GDM1 (cell line): ENCODE results near the gene CD247.

Source experiments
- DNase-seq: peaks from one replicate; lab custom pipeline; 2025; lab: John Stamatoyannopoulos, UW

CD247 gene

DNA sequence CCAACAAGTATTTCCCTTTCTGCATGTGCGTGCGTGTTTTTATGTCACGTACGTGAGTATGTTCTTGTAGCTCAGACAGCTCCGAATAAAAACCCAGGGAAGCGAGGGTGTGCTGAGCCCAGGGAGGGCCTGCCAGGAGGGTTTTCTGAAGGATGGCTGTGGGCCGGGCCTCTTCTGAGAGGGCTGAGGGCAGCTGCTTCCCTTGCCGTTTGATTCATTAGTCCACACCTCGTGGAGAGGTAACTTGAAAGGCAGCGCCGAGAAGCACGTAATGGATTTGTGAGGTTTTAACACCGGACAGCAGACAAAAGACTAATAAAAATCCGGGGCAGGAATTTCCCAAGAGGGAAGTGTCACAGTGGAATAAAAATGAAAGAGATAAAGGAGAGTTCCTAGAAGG, 29.5 kb downstream of the CD247 start:
- no peak for DNase-seq

GRCh38 chr1:167487614-167488013, 30.7 kb downstream of the CD247 start:
- DNase-seq, result no peak

- DNase-seq, result no peak
Observed at GRCh38 chr1:167486090-167486824, 32.1 kb downstream of the CD247 start.

DNA sequence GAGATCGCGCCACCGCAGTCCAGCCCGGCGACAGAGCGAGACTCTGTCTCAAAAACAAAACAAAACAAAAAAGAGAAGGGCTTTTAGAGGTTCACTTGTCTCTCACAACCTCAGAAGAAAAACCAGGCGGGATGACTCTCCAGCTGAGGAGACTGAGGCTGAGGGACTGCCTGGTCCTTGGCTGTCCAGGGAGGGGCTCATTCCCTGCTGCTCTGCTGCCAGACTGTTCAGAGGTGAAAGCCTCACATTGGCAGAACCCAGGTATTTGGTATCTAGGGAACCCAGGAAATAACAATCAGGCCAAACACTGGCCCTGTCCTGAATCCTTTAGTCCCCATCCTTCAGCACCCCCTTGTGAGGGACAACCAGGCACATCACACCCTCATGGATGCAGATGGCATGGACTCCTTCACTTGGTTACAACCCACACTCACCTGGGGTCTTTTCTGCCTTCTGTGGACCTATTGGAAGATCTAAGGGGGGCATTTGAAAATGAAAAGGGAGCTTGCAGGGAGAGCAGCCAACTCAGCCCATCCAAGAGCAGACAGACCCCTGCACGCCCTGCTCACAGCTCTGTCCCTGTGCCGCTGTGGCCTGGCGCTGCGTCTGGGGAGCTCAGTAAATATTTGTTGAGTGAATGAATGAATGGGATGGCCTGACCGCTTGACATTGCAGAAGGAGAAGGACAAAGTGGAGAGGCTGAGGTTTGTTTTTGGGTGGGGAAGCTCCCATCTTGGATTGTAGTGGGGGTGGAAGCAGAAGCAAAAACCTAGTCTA, 33.4 kb downstream of the CD247 start:
- DNase-seq, result no peak

GRCh38 chr1:167483790-167484189, 34.5 kb downstream of the CD247 start:
- DNase-seq, result no peak

DNA sequence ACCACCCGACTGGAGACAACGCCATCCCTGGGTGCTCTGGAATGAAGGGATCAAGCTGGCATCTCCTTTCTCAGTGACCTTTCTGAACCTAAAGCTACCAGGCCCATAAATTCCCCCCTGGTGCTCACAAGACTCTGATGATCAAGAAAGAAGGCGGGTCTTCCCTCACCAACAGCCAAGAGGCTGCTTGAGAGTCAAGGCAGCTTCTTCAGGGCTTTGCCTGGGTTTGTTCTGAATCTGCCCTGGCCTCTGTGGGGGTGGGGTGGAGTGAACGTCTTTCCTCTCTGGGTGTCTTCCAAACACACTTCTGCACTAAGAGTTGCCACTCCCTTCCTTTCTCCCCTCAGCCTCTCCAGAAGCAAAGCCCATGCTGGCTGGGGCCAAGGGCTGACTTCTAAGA, 36.1 kb downstream of the CD247 start:
- no peak for DNase-seq

DNA sequence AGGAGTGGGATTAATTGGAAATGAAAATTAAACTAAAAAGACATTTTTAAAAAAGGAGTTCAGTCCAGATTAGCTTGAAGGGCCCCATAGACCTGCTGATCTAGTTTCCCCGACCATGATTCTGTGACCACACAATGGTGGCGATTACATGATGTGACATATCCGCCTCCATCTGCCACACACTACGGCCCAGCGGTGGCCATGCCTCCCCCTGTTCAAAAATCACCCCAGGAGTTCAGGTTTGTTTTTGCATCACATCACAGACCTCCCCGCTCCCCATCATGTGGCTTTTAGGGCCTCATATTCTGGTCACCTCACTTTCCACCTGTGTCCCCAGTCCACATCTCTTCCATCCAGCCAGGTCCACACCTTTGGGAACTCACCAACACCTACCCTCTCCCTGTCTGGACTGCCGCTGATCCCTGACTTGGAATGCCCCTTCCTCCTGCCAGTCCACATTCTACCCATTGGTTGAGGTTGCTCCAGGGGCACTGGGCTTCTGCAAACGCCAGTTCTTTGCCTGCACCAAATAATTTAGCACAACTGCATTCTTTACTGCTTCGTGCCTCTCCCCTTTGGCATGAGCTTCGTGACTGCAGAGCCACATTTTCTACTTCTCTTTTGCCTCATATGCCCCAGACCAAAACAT, 38.9 kb downstream of the CD247 start:
- DNase-seq, result no peak

DNA sequence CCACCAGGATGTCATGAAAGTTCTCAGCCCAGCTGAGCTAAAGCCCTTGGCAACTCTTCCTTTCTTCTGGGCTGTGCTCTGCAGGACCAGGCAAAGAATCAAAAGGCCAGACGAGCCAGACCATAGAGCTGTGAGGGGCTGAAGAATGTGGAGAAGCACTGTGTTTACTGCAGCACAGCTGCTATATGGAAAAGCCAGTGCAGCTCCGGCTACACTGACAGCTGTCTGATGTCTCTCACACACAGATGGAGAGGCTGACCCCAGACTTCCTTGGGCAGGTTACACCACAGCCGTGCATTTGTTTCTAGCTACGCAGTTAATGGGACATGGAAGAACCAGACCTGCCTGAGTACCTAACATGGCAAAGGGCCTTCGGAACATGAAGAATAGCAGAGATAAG, 40.3 kb downstream of the CD247 start:
- DNase-seq, result no peak

- DNase-seq, result no peak
Observed at GRCh38 chr1:167476061-167476460, 42.3 kb downstream of the CD247 start.

DNA sequence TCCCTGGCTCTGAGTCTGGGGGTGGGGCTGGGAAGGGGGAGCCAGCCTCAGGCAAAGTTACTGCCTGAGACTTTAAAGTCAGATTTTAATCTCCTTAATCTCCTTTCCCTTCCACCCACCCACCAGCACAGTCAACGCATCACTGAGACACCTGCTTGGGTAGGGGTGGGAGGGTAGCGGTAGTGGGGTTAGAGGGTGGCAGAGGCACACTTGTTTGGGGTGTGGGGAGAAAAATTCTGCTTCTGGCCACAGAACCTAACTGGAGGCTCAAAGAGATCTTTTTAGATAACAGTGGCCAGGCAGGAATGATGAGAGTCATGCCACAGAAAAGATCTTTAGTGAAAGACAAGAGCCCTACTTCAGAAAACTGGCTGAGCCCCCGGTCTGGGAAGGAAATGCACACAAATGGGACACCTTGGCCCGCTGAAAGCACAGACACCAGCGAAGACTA, 44.1 kb downstream of the CD247 start:
- no peak for DNase-seq

DNA sequence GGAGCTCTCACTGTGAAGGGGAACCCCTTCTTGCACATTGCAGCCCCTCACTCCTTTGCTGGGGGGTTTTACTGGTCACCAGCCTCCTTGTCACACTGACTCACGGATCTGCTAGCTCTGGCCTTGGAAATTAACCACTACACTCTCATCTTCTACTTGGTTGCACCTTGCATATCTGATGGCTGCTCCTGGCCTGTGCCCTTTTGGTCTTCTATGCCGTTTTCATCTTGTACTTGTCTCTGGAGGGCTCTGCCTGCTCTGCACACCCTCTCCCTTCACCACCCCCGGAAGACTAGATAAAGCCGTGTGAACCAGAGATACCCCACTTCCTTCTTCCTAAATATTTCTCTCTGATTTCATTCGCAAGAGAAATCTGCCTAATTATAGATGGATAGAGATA, 44.6 kb downstream of the CD247 start:
- no peak for DNase-seq

- DNase-seq, result no peak
Observed at GRCh38 chr1:167472752-167473521, 45.4 kb downstream of the CD247 start.

- DNase-seq, result no peak
Observed at GRCh38 chr1:167471568-167471967, 46.8 kb downstream of the CD247 start.

DNA sequence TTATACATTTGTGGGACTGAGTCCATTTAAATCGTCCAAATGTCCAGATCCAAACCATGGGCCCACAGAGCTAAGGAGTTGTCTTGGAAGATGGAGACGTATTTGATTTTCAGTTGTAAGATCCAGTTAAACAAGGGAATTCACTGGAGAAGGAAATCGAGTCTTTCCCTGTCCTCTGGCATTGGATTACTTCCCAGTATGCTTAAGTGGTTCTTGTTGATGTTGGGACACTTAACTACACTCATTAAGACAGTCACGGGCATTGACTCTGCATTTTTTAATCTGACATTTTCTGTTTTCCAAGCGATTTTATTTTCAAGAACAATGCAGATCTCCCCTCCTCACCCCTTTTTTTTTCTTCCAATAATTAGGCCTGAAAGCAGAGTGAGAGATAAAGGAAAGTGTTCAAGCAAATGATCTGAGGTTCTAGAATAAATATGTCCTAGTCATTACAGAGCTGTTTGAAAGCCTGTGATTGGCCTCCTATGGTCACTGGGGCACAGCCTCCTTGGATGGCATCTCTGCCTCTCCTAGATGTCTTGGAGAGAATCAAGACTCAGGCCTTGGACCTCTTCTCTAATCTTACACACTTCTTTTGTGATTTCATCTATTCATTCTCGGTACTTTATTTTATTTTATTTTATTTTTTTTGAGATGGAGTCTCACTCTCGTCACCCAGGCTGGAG, 48.9 kb downstream of the CD247 start:
- no peak for DNase-seq

DNA sequence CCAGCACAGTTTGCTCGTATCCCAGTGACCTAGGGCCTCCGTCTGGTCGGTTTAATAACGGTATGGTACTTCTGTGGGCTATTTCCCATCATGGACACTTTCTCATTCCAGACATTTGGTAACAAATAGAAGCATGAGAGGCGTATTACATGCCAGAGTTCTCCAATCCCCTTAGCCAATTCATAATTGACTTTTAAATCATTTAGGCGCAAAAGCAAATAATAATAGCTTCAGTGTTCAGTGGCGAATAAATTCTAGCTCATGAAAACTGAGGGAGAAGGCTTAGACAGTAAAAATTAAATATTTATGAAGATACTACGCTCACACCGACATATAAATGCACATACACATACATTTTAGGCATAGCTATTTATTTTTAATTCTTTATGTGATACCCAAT, 50.6 kb downstream of the CD247 start:
- no peak for DNase-seq

DNA sequence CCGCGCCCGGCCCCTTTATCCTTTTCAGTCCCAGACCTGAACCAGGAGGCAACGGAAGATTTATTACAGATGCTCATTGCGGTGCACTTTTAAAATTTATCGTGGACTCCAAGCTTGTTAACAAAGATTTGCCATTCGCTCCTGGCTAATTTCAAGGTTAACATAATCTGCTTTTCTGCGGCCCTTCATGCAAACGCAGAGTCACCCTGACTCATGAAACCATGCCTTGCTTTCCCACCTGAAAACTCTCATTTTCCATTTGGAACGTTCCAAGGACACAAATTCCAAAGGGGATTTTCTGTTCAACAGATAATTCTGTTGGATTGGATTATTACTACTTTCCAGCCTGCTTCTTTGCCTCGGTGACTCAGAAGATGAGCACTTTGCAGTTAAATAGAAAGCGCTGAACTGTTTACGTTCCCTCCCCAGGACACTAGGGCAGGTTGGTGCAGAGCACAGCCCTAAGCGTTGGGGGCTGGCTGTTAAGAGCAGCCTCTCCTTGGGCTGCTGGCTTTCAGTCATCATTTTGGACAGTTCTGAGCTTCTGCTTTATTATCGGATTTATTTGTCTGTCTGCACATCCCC, 51.1 kb downstream of the CD247 start:
- DNase-seq, result no peak

DNA sequence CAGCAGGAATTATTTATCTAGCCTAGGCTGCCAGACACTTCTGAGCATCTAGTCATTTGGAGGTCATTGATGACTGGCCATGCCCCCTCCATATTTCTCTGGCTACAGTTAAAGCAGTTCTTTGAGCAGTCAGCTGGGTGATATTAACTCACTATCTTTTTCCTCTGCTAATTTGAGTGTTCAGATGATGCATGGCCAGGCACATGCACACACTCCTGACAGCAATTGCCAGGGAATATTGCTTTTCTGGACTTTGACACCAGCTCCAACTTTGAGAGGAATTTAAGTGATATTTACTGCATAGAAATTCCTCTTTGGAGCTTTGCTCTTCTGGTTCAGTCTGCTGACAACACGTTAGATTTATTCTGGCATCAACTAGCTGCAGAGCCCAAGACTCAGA, 52.6 kb downstream of the CD247 start:
- no peak for DNase-seq

DNA sequence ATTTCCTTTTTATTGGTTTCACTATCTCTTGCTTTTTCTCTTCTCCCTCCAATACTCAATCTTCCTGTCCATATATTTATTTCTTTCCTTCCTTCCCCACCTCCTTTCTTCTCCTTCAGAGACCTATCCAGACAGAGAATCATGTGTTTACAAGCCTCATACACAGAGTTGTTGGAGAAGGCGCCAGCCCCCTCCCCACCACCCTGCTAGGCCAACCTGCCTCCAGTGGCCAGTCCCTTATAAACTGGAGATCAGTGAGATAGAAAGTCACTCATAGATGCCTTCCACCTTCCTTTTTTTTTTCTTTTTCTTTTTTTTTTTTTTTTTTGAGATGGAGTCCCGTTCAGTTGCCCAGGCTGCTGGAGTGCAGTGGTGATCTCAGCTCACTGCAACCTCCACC, 53.3 kb downstream of the CD247 start:
- no peak for DNase-seq

- no peak for DNase-seq
Observed at GRCh38 chr1:167463875-167464575, 54.3 kb downstream of the CD247 start.

GRCh38 chr1:167463080-167463479, 55.2 kb downstream of the CD247 start:
- DNase-seq, result no peak

GRCh38 chr1:167462341-167462740, 56.0 kb downstream of the CD247 start:
- no peak for DNase-seq
